ENCODE measurements around the gene RIT1. TPM values are rescaled to one million over a fixed set of nuclear protein-coding genes. Genes with fewer than 3 reads are reported as not detected.

RIT1 gene
- total and polyA plus RNA-seq, 2 donors (not counting 3 experiments of a cell fraction or from before 2014, with no cell fraction given), result 46.4 to 65.5 TPM

DNA sequence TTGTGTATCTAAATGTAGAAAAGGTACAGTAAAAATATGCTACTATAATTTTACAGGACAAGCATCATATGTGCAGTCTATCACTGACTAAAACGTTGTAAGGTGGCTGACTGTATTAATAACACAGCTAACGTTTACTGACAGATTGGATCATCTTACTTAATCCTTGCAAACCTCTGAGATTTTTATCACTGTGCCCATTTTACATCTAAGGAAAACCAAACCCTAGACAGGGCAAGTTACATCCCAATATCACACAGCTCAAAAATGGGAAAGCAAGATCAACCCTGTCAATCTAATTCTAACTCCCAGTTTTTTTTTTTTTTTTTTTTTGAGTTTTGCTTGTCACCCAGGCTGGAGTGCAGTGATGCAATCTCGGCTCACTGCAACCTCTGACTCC, 7.5 kb upstream of the RIT1 start:
- BruUV-seq (replicated peaks), result no TSS peak
- no peaks in the 10 kb centered on the region for H3K27me3 ChIP-seq (ENCODE audit: control insufficient read depth in 2 of 2, insufficient read depth in 2 of 2, low read length in 2 of 2)
- no peak overlapping the region for H3K27ac ChIP-seq (ENCODE audit: insufficient read depth, low read depth, low read length)
- H4K20me1 ChIP-seq (replicated peaks; ENCODE audit: control insufficient read depth, extremely low read depth, insufficient read depth, low read length), result no peaks in the 10 kb centered on the region
- ChIA-PET POLR2A (interaction anchor here (0.6 kb wide), 1 partner anchor 1128 kb away, joined by 3 read pairs; no protein-coding TSS in a partner anchor), CTCF (interaction anchor here (0.8 to 1.4 kb wide), 2 partner anchors 71 to 147 kb away, joined by 3 to 6 read pairs; no protein-coding TSS in a partner anchor)
- H3K4me3 ChIP-seq (replicated peaks in 1 of 3; ENCODE audit: insufficient read depth in 1 of 3, low read depth in 1 of 3, low read length in 3 of 3), result no peak overlapping the region
- intact Hi-C loops (cut with micrococcal nuclease) (no loop called here), dilution Hi-C loops (cut with MboI; ENCODE audit: extremely low pct_ligation_motif_present, low sequenced_read_pairs) (no loop called here)
- peaks cover 27 to 51% of the 10 kb centered on the region in 2 experiments for H3K36me3 ChIP-seq (ENCODE audit: control insufficient read depth in 2 of 2, extremely low read depth in 1 of 2, insufficient read depth in 2 of 2, low read length in 2 of 2)
- H3K4me2 ChIP-seq (ENCODE audit: insufficient read depth, low read length), result no peak overlapping the region
- H3K79me2 ChIP-seq (ENCODE audit: control insufficient read depth, insufficient read depth, low read length), result peaks cover 21% of the 10 kb centered on the region
- FAIRE-seq (no peak), DNase-seq (ENCODE audit: low read depth, low spot score) (no peak)
- no peaks in the 10 kb centered on the region for H3K9me3 ChIP-seq (replicated peaks; ENCODE audit: control insufficient read depth, insufficient read depth, low read length)
- no peaks in the 10 kb centered on the region for H3K9me1 ChIP-seq (replicated peaks; ENCODE audit: control insufficient read depth, extremely low read depth, insufficient read depth, low read length)
- H3K9ac ChIP-seq (replicated peaks; ENCODE audit: extremely low read depth, insufficient read depth, low read length), result no peak overlapping the region
- TF ChIP-seq JUN (IDR thresholded peaks at IDR 0.05; ENCODE audit: borderline replicate concordance, insufficient read depth, insufficient read length, low read depth) (no peak), POLR2A (IDR thresholded peaks at IDR 0.05; ENCODE audit: low read depth, low read length) (no peak), MYC (IDR thresholded peaks at IDR 0.05; ENCODE audit: low read depth, low read length) (no peak), EZH2 (IDR thresholded peaks at IDR 0.05; ENCODE audit: borderline replicate concordance, low read depth, low read length, severe bottlenecking) (no peak), GATA2 (IDR thresholded peaks at IDR 0.05; ENCODE audit: insufficient read depth, insufficient read length, low read depth, low read length) (no peak), FOS (IDR thresholded peaks at IDR 0.05; ENCODE audit: borderline replicate concordance, insufficient read depth, low read length) (no peak), POLR2AphosphoS5 (IDR thresholded peaks at IDR 0.05; ENCODE audit: insufficient read depth, low read depth, low read length) (no peak)
- TF ChIP-seq, protein P1, sequence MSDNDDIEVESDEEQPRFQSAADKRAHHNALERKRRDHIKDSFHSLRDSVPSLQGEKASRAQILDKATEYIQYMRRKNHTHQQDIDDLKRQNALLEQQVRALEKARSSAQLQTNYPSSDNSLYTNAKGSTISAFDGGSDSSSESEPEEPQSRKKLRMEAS (IDR thresholded peaks at IDR 0.05; ENCODE audit: insufficient read depth, insufficient read length), result no peak
- TF ChIP-seq, protein P2, sequence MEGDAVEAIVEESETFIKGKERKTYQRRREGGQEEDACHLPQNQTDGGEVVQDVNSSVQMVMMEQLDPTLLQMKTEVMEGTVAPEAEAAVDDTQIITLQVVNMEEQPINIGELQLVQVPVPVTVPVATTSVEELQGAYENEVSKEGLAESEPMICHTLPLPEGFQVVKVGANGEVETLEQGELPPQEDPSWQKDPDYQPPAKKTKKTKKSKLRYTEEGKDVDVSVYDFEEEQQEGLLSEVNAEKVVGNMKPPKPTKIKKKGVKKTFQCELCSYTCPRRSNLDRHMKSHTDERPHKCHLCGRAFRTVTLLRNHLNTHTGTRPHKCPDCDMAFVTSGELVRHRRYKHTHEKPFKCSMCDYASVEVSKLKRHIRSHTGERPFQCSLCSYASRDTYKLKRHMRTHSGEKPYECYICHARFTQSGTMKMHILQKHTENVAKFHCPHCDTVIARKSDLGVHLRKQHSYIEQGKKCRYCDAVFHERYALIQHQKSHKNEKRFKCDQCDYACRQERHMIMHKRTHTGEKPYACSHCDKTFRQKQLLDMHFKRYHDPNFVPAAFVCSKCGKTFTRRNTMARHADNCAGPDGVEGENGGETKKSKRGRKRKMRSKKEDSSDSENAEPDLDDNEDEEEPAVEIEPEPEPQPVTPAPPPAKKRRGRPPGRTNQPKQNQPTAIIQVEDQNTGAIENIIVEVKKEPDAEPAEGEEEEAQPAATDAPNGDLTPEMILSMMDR (IDR thresholded peaks at IDR 0.05; ENCODE audit: extremely low read depth in 1 of 2, insufficient read depth in 1 of 2, low read depth in 1 of 2, low read length in 2 of 2), result no peak
- H2AFZ ChIP-seq (ENCODE audit: low read depth, low read length), result no peak overlapping the region
- no peaks in the 10 kb centered on the region for H3K4me1 ChIP-seq (ENCODE audit: control insufficient read depth, extremely low read depth, insufficient read depth, low read length)
